Stomach (tissue), 9 donors: ENCODE results near the gene FGFR2. TPM values are rescaled to one million over a fixed set of nuclear protein-coding genes. Genes with fewer than 3 reads are reported as not detected.

Source experiments
- DNase-seq, 2 donors: peaks; one replicate each; pipeline versions ENCODE4 v3.0.0 to v3.0.0-alpha.2; 2013 to 2019
- H3K27ac ChIP-seq, 5 donors: fragments of 200-600 bp in 4 of 5; sonication (generic) in 4 of 5; one replicate each; pipeline ENCODE4 v1.5.1; 2013 to 2019; ENCODE audit warnings: mild to moderate bottlenecking in 1 of 5, moderate library complexity in 1 of 5
- H3K27me3 ChIP-seq, 3 donors: fragments of 200-600 bp; sonication (generic); one replicate each; pipeline ENCODE4 v1.5.1; 2017 to 2019; ENCODE audit warnings: mixed run types in 1 of 3
- H3K36me3 ChIP-seq, 4 donors: fragments of 200-600 bp; sonication (generic); 1 replicate in 3 of 4; 2 replicates in 1 of 4; pipeline ENCODE4 v1.5.1; 2016 to 2019
- H3K4me1 ChIP-seq, 4 donors: fragments of 200-600 bp; sonication (generic); one replicate each; pipeline ENCODE4 v1.5.1; 2016 to 2019
- H3K4me3 ChIP-seq, 4 donors: fragments of 200-600 bp; sonication (generic) in 3 of 4; one replicate each; pipeline ENCODE4 v1.5.1; 2016 to 2019; ENCODE audit warnings: mild to moderate bottlenecking in 1 of 4
- H3K9me3 ChIP-seq, 4 donors: fragments of 200-600 bp; sonication (generic); one replicate each; pipeline ENCODE4 v1.5.1; 2016 to 2019
- EP300 ChIP-seq: sonication (generic); formaldehyde crosslinking; IDR thresholded peaks from one replicate; pipeline ENCODE4 v1.6.1; 2017; ENCODE audit warnings: antibody characterized with exemption
- POLR2A ChIP-seq, 4 donors: fragments of 450-650 bp; IDR thresholded peaks; one replicate each; pipeline ENCODE4 v1.6.1; 2016; ENCODE audit warnings: antibody characterized with exemption in 4 of 4, control low read depth in 2 of 4, mild to moderate bottlenecking in 1 of 4, moderate library complexity in 1 of 4
- POLR2AphosphoS5 ChIP-seq, 3 donors: sonication (generic); formaldehyde crosslinking; IDR thresholded peaks; one replicate each; pipeline ENCODE4 v1.6.1; 2016; ENCODE audit warnings: antibody characterized with exemption in 3 of 3
- WGBS, 5 donors: extraction: QIAGEN DNeasy Blood & Tissue Kit in 3 of 5; methylation state at CpG; one replicate each; pipeline versions ENCODE4 v1.1.5 to v1.1.7; 2013 to 2018; 5-methylcytosine and 5-hydroxymethylcytosine counted together
- intact Hi-C: fragments of 100-400 bp; cut with DNase I; formaldehyde crosslinking; loops from one replicate; pipeline ENCODE4 v1.15.1; 2023; ENCODE audit warnings: low total_unique reads
- polyA plus RNA-seq, 3 donors: library from polyadenylated mRNA; stranded (reverse); fragments of 200-250 nt; gene quantifications; one replicate each; pipeline ENCODE4 v1.2.3, GENCODE V29; 2013
- total RNA-seq, 5 donors: library from RNA; depleted of rRNA; stranded (reverse); fragments of >200 nt; gene quantifications; one replicate each; pipeline versions ENCODE4 v1.1.0 to v1.2.3, GENCODE V29; 2014 to 2016
- TF ChIP-seq, protein P1 (sequence below), 7 experiments: fragments of 450-650 bp in 4 of 7; fragments of 200-600 bp in 3 of 7; sonication (generic) in 3 of 7; IDR thresholded peaks; one replicate each; pipeline ENCODE4 v1.5.1; 2016 to 2019; ENCODE audit warnings: antibody characterized with exemption in 7 of 7, control low read depth in 2 of 7, mild to moderate bottlenecking in 1 of 7
- donor health status: healthy with polysubstance abuse.
- donor health status: Bipolar disorder and iron deficiency.
- donor health status: healthy.

FGFR2 gene
- total and polyA plus RNA-seq, 8 donors: 3.9 to 170 (median 18.1) TPM

- 68 to 92% (median 83%) methylated on average over 7 of the region's 7 CpGs for WGBS, 5 donors
- TF ChIP-seq, protein P1, sequence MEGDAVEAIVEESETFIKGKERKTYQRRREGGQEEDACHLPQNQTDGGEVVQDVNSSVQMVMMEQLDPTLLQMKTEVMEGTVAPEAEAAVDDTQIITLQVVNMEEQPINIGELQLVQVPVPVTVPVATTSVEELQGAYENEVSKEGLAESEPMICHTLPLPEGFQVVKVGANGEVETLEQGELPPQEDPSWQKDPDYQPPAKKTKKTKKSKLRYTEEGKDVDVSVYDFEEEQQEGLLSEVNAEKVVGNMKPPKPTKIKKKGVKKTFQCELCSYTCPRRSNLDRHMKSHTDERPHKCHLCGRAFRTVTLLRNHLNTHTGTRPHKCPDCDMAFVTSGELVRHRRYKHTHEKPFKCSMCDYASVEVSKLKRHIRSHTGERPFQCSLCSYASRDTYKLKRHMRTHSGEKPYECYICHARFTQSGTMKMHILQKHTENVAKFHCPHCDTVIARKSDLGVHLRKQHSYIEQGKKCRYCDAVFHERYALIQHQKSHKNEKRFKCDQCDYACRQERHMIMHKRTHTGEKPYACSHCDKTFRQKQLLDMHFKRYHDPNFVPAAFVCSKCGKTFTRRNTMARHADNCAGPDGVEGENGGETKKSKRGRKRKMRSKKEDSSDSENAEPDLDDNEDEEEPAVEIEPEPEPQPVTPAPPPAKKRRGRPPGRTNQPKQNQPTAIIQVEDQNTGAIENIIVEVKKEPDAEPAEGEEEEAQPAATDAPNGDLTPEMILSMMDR (IDR thresholded peaks at IDR 0.05): no peak
- no peak for TF ChIP-seq POLR2AphosphoS5 (IDR thresholded peaks at IDR 0.05)
- no peak for TF ChIP-seq POLR2A (IDR thresholded peaks at IDR 0.05)
- TF ChIP-seq EP300: no peak
- no peaks in the 10 kb centered on the region for H3K27me3 ChIP-seq
- H3K4me1 ChIP-seq: peaks cover 0 to 14% (median 1%) of the 10 kb centered on the region in 4 donors
- intact Hi-C loops: no loop called here
- H3K36me3 ChIP-seq: no peaks in the 10 kb centered on the region
- no peak overlapping the region for H3K4me3 ChIP-seq
- no peaks in the 10 kb centered on the region for H3K9me3 ChIP-seq
- no peak for DNase-seq
- H3K27ac ChIP-seq: no peak overlapping the region
Measured at GRCh38 chr10:121530481-121531075, 67.7 kb downstream of the FGFR2 start.

DNA sequence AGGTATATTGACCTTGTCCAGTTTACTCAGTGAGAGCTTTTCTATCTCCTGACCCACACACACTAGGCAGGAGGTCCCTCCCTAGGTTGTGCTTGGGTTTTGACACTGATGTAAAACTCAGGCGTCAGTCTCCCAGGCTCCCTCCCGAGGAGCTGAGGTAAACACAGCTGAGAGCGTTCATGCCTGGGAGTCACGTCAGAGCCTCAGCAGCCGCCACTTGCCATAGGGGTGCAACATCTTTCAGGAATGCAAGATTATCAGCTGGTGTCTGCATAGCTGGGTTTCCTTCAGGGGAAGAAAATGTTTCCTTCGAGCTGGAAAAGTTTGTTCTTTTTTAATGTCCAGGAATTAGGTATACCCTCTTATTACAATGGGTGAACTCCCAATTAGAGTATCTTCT, 70.6 kb downstream of the FGFR2 start:
- H3K36me3 ChIP-seq: no peaks in the 10 kb centered on the region
- no peaks in the 10 kb centered on the region for H3K9me3 ChIP-seq
- peak overlapping the region in 2 of 5 donors; percentile 35 to 66 for H3K27ac ChIP-seq
- intact Hi-C loops: no loop called here
- TF ChIP-seq POLR2AphosphoS5 (IDR thresholded peaks at IDR 0.05): peak in 2 of 3 donors; percentile 26 to 80
- TF ChIP-seq, protein P1 (IDR thresholded peaks at IDR 0.05): no peak
- H3K4me3 ChIP-seq: no peak overlapping the region
- peaks cover 18 to 43% (median 25%) of the 10 kb centered on the region in 4 donors for H3K4me1 ChIP-seq
- DNase-seq: peak in 1 of 2 donors; percentile 79
- WGBS, 5 donors: 48 to 61% (median 54%) methylated on average over 6 of the region's 6 CpGs
- no peaks in the 10 kb centered on the region for H3K27me3 ChIP-seq

GRCh38 chr10:121526801-121527221, 71.4 kb downstream of the FGFR2 start:
- no peaks in the 10 kb centered on the region for H3K9me3 ChIP-seq
- no peak overlapping the region for H3K4me3 ChIP-seq
- H3K27me3 ChIP-seq: no peaks in the 10 kb centered on the region
- H3K27ac ChIP-seq: peak overlapping the region in 2 of 5 donors; percentile 35 to 66
- H3K4me1 ChIP-seq: peaks cover 18 to 44% (median 25%) of the 10 kb centered on the region in 4 donors
- intact Hi-C loops: no loop called here
- DNase-seq: no peak
- WGBS, 5 donors: 64 to 77% (median 74%) methylated on average over 8 of the region's 8 CpGs
- TF ChIP-seq POLR2AphosphoS5 (IDR thresholded peaks at IDR 0.05) (no peak), EP300 (no peak), POLR2A (IDR thresholded peaks at IDR 0.05) (no peak)
- TF ChIP-seq, protein P1 (IDR thresholded peaks at IDR 0.05): no peak
- H3K36me3 ChIP-seq: no peaks in the 10 kb centered on the region

DNA sequence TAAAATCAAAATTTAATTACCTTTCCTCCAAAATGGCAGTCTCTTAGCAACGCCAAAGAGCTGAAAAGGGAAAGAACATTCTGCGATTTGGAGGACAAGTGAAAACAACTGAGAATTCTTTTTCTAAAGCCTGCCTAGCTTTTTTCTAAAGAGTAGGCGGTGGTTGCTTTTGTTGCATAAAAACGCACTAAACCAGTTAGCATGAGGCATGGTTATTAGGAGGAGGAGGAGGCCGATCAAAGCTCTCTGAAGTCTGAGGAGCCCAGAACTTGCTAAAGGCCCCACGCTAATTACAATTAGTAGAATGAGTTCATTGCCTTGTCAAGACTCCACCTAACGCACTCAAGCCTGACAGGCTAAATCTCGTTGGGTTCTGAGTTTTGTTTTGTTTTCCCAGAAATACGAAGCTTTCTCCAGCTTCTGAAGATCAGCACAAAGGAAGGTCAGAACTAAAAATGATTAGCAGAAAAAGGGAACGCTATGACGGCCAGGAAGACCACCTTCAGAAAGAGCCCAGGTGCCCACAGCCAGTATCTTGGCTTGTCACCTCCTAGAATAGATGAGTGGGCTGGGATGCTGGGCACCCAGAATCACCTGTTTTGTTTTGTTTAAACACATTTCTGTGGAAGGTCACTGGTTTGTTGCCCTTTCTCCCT, 72.0 kb downstream of the FGFR2 start:
- TF ChIP-seq POLR2A (IDR thresholded peaks at IDR 0.05): no peak
- TF ChIP-seq EP300: no peak
- TF ChIP-seq, protein P1 (IDR thresholded peaks at IDR 0.05): no peak
- no peak for TF ChIP-seq POLR2AphosphoS5 (IDR thresholded peaks at IDR 0.05)
- no peak for DNase-seq
- Histone ChIP-seq H3K27ac (peak overlapping the region in 1 of 5 donors; percentile 66), H3K9me3 (no peaks in the 10 kb centered on the region), H3K4me3 (no peak overlapping the region), H3K36me3 (no peaks in the 10 kb centered on the region), H3K4me1 (peaks cover 18 to 44% (median 25%) of the 10 kb centered on the region in 4 donors), H3K27me3 (no peaks in the 10 kb centered on the region)
- intact Hi-C loops: no loop called here
- WGBS, 5 donors: 82 to 90% (median 84%) methylated on average over 11 of the region's 11 CpGs
